Panc1 (cell line): ENCODE data around the gene DCDC2.

ENCODE experiments used
- CTCF ChIP-seq: fragments of 450-650 bp; IDR thresholded peaks from 2 replicates; pipeline ENCODE4 v1.5.1; 2017; ENCODE audit warnings: mild to moderate bottlenecking
- REST ChIP-seq, 2 experiments: IDR thresholded peaks; 2 replicates each; pipeline ENCODE4 v1.6.1; 2011 to 2012; ENCODE audit warnings: low read depth in 2 of 2, control low read depth in 1 of 2, low read length in 1 of 2, mild to moderate bottlenecking in 1 of 2, moderate library complexity in 1 of 2; ENCODE audit not compliant: insufficient read depth in 1 of 2
- SIN3A ChIP-seq: IDR thresholded peaks from 2 replicates; pipeline ENCODE4 v1.6.1; 2012; ENCODE audit warnings: low read depth, mild to moderate bottlenecking, low read length, moderate library complexity, borderline replicate concordance; ENCODE audit not compliant: insufficient read depth
- TCF7L2 ChIP-seq: IDR thresholded peaks from 2 replicates; pipeline ENCODE4 v1.6.1; 2011; ENCODE audit warnings: mild to moderate bottlenecking, low read depth, low read length, inconsistent platforms

- TF ChIP-seq CTCF, result no peak
- no peak for TF ChIP-seq SIN3A
- no peak for TF ChIP-seq REST (IDR thresholded peaks at IDR 0.05; ENCODE audit: insufficient read depth in 1 of 2, low read depth in 2 of 2, low read length in 1 of 2)
- no peak for TF ChIP-seq TCF7L2
Observed at GRCh38 chr6:24214984-24215383, 142.9 kb downstream of the DCDC2 start.
